Measurements from ENCODE around the gene MAN1C1. TPM values are rescaled to one million over a fixed set of nuclear protein-coding genes. Genes with fewer than 3 reads are reported as not detected.
A peak's percentile ranks its signal among the peaks of the same experiment; 100 is the strongest.
"Not testable (repeated sequence)": the region's sequence is repeated elsewhere in the genome, so short reads cannot be mapped to it uniquely, and the experiment has no call there.

The MAN1C1 gene
- total RNA-seq, 1 donor from 2014 or later = 6.8 TPM

- Histone ChIP-seq H3K9ac (no peak overlapping the region), H3K4me3 (no peak overlapping the region), H2AFZ (replicated peaks) (no peak overlapping the region), H3K4me1 (no peaks in the 10 kb centered on the region), H3F3A (ENCODE audit: low read depth) (no peaks in the 10 kb centered on the region), H3K4me2 (no peak overlapping the region), H3K79me2 (ENCODE audit: low read depth) (no peaks in the 10 kb centered on the region), H3K27ac (no peak overlapping the region), H3K27me3 (no peaks in the 10 kb centered on the region), H4K20me1 (ENCODE audit: low read depth) (no peaks in the 10 kb centered on the region), H3K36me3 (peaks cover 3% of the 10 kb centered on the region), H3K9me3 (ENCODE audit: low read depth) (no peaks in the 10 kb centered on the region)
- DNase-seq (ENCODE audit: low spot score) = no peak
- Mint-ChIP-seq H3K36me3 (peaks cover 7% of the 10 kb centered on the region), H3K4me1 (no peaks in the 10 kb centered on the region), H3K27ac (no peak overlapping the region), H3K27me3 (ENCODE audit: insufficient read depth, low read depth) (no peaks in the 10 kb centered on the region), H3K9me3 (peaks cover 49% of the 10 kb centered on the region), H3K4me3 (no peak overlapping the region)
- no peak for TF ChIP-seq EZH2phosphoT487 (IDR thresholded peaks at IDR 0.05)
- TF ChIP-seq EZH2 (IDR thresholded peaks at IDR 0.05) = no peak
- TF ChIP-seq CTCF (IDR thresholded peaks at IDR 0.05) = no peak
These were observed 18.3 kb downstream of the MAN1C1 start for GRCh38 chr1:25634896-25635295.

DNA sequence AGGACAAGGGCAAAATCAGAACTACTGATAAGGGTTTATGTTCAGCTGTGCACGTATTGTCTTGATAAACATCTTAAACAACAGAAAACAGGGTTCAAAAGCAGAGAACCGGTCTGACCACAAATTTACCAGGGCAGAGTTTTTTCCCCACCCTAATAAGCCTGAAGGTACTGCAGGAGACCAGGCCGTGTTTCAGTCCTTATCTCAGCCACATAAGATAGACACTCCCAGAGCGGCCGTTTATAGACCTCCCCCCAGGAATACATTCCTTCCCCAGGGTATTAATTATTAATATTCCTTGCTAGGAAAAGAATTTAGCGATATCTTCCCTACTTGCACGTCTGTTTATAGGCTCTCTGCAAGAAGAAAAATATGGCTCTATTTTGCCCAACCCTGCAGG is 19.6 kb downstream of the MAN1C1 start:
- peaks cover 49% of the 10 kb centered on the region for H3K9me3 Mint-ChIP-seq
- not testable (repeated sequence) for H3K4me3 ChIP-seq; H3K36me3 Mint-ChIP-seq; H3K36me3 ChIP-seq; H3K27ac Mint-ChIP-seq; DNase-seq (ENCODE audit: low spot score); H3K4me1 Mint-ChIP-seq; H3K27me3 Mint-ChIP-seq (ENCODE audit: insufficient read depth, low read depth); H4K20me1 ChIP-seq (ENCODE audit: low read depth); H3K27me3 ChIP-seq; H3K27ac ChIP-seq; H3K9me3 ChIP-seq (ENCODE audit: low read depth); H3K4me3 Mint-ChIP-seq; H3K4me2 ChIP-seq; H3K9ac ChIP-seq; H3K79me2 ChIP-seq (ENCODE audit: low read depth); H2AFZ ChIP-seq (replicated peaks); H3K4me1 ChIP-seq
- H3F3A ChIP-seq (ENCODE audit: low read depth) = peaks cover 11% of the 10 kb centered on the region

DNA sequence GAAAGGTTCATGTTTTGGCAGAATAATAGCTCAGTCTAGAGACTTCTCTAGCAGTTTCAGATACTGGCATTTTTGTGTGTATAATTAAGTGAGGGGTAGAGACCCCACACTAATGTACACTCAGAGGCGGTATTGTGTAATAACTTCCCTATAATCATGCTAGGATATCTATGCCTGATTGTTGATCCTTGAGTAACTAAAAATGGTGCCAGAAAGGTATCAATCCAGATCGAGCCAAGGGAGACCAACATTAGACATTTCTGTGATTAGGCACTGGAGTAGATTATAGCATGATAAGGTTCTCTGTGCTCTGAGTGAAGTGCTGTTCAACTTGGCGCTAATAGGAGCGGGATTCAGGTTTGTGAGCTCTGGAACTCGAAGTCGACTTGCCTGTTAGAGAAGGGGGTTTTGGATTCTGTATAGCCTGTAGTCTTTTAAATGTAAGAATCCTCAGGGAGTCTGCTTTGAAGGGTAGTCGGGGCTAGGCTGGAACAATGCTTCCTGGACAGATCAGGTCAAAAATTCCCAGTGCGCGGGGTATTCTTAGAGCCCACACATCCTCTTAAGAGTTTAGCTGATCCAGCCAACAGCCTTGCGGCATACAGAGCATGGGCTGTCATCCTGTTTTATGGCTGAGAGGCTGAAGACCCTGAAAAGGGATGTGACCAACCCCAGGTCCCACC is 24.2 kb downstream of the MAN1C1 start:
- H3K4me1 ChIP-seq = peaks cover 22% of the 10 kb centered on the region
- no peak overlapping the region for H3K4me3 ChIP-seq
- H3K4me2 ChIP-seq = peak overlapping the region; percentile 44
- H3K79me2 ChIP-seq (ENCODE audit: low read depth) = no peaks in the 10 kb centered on the region
- no peaks in the 10 kb centered on the region for H3K9me3 ChIP-seq (ENCODE audit: low read depth)
- H3K36me3 ChIP-seq = peaks cover 3% of the 10 kb centered on the region
- H3K27me3 ChIP-seq = no peaks in the 10 kb centered on the region
- H3K9ac ChIP-seq = no peak overlapping the region
- no peak overlapping the region for H3K27ac Mint-ChIP-seq
- H3K36me3 Mint-ChIP-seq = peaks cover 5% of the 10 kb centered on the region
- H4K20me1 ChIP-seq (ENCODE audit: low read depth) = peaks cover 6% of the 10 kb centered on the region
- TF ChIP-seq EZH2 (IDR thresholded peaks at IDR 0.05) = no peak
- TF ChIP-seq EZH2phosphoT487 (IDR thresholded peaks at IDR 0.05) = no peak
- no peak for TF ChIP-seq CTCF (IDR thresholded peaks at IDR 0.05)
- no peak overlapping the region for H2AFZ ChIP-seq (replicated peaks)
- no peak overlapping the region for H3K4me3 Mint-ChIP-seq
- no peak overlapping the region for H3K27ac ChIP-seq
- H3K4me1 Mint-ChIP-seq = peaks cover 11% of the 10 kb centered on the region
- peaks cover 8% of the 10 kb centered on the region for H3K27me3 Mint-ChIP-seq (ENCODE audit: insufficient read depth, low read depth)
- peaks cover 20% of the 10 kb centered on the region for H3F3A ChIP-seq (ENCODE audit: low read depth)
- DNase-seq (ENCODE audit: low spot score) = peak; percentile 69
- peaks cover 21% of the 10 kb centered on the region for H3K9me3 Mint-ChIP-seq

DNA sequence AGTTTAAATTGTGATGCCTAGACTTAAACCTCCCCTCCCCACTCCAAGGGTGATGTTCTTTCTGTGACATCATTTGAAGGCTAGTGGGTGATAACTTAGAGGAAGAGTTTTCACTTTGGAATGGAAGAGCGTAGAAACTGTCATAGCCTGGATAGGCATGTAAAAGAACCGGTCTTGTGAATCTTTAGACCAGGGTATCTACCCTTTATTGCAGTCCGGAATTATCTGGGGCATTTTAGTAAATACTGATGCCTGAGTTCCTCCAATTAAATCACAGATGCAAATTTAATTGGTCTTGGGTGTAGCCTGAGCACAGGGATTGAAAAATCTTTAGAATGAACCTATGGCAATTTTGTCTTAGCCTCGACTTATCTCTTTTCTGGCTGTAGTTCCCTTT is 24.7 kb downstream of the MAN1C1 start:
- peaks cover 3% of the 10 kb centered on the region for H3K36me3 ChIP-seq
- H3K9ac ChIP-seq = no peak overlapping the region
- no peaks in the 10 kb centered on the region for H3K9me3 ChIP-seq (ENCODE audit: low read depth)
- no peaks in the 10 kb centered on the region for H3K79me2 ChIP-seq (ENCODE audit: low read depth)
- H3K4me2 ChIP-seq = peak overlapping the region; percentile 44
- Mint-ChIP-seq H3K4me3 (no peak overlapping the region), H3K36me3 (peaks cover 2% of the 10 kb centered on the region), H3K27ac (no peak overlapping the region), H3K9me3 (peaks cover 15% of the 10 kb centered on the region), H3K4me1 (peaks cover 11% of the 10 kb centered on the region), H3K27me3 (ENCODE audit: insufficient read depth, low read depth) (peaks cover 8% of the 10 kb centered on the region)
- no peak overlapping the region for H3K27ac ChIP-seq
- no peaks in the 10 kb centered on the region for H3K27me3 ChIP-seq
- TF ChIP-seq CTCF (IDR thresholded peaks at IDR 0.05) (no peak), EZH2 (IDR thresholded peaks at IDR 0.05) (no peak), EZH2phosphoT487 (IDR thresholded peaks at IDR 0.05) (no peak)
- no peak for DNase-seq (ENCODE audit: low spot score)
- no peak overlapping the region for H3K4me3 ChIP-seq
- peaks cover 22% of the 10 kb centered on the region for H3K4me1 ChIP-seq
- H3F3A ChIP-seq (ENCODE audit: low read depth) = peaks cover 20% of the 10 kb centered on the region
- H4K20me1 ChIP-seq (ENCODE audit: low read depth) = peaks cover 6% of the 10 kb centered on the region
- H2AFZ ChIP-seq (replicated peaks) = no peak overlapping the region

Measured in neural progenitor cell (in vitro differentiated cells).